Activated CD4-positive, alpha-beta T cell treated with anti-CD3 and anti-CD28 coated beads for 36 hours (primary cell): ENCODE results near the gene ACOT8. TPM values are rescaled to one million over a fixed set of nuclear protein-coding genes. Genes with fewer than 3 reads are reported as not detected.

Experiments used
- ATAC-seq: fragments of 200-7000 bp; cut with Tn5 transposase; one replicate; pipeline ENCODE4 v1.10.0; 2021; ENCODE audit warnings: mild to moderate bottlenecking, moderate library complexity
- CTCF ChIA-PET: fragments of 350-600 bp; sonication (Branson Sonifier 250); formaldehyde crosslinking; loops from one replicate; lab custom pipeline; 2021; ENCODE audit warnings: antibody characterized with exemption; lab: Charles Lee
- POLR2A ChIA-PET: fragments of 350-600 bp; sonication (Branson Sonifier 250); formaldehyde crosslinking; loops from one replicate; lab custom pipeline; 2021; ENCODE audit warnings: antibody characterized with exemption, inconsistent platforms; lab: Charles Lee
- DNase-seq: peaks from one replicate; pipeline ENCODE4 v3.0.0-alpha.2; 2020
- H3K27ac Mint-ChIP-seq: one replicate; pipeline ENCODE4 v1.8.0; 2021; ENCODE audit warnings: mixed read lengths
- H3K27me3 Mint-ChIP-seq: one replicate; pipeline ENCODE4 v1.8.0; 2021; ENCODE audit warnings: mixed read lengths
- H3K36me3 Mint-ChIP-seq: one replicate; pipeline ENCODE4 v1.8.0; 2021; ENCODE audit warnings: low read depth, mixed read lengths
- H3K4me1 Mint-ChIP-seq: one replicate; pipeline ENCODE4 v1.8.0; 2021; ENCODE audit warnings: mixed read lengths
- H3K4me3 Mint-ChIP-seq: one replicate; pipeline ENCODE4 v1.8.0; 2021; ENCODE audit warnings: mild to moderate bottlenecking, moderate library complexity, mixed read lengths
- H3K9me3 Mint-ChIP-seq: one replicate; pipeline ENCODE4 v1.8.0; 2021; ENCODE audit warnings: low read depth, mixed read lengths
- intact Hi-C, 2 experiments: fragments of 100-400 bp; cut with DNase I in 1 of 2; cut with micrococcal nuclease in 1 of 2; formaldehyde crosslinking; loops; one replicate each; pipeline versions ENCODE4 v1.14.2 to v1.15.1; 2022 to 2024; cut with DNase I, micrococcal nuclease
- total RNA-seq, 2 experiments: library from RNA; stranded (reverse); gene quantifications; one replicate each; pipeline ENCODE4 v1.2.3, GENCODE V29; 2021

ACOT8 gene
- total RNA-seq, 2 experiments from 2014 or later = 21.9 to 22.6 TPM

DNA sequence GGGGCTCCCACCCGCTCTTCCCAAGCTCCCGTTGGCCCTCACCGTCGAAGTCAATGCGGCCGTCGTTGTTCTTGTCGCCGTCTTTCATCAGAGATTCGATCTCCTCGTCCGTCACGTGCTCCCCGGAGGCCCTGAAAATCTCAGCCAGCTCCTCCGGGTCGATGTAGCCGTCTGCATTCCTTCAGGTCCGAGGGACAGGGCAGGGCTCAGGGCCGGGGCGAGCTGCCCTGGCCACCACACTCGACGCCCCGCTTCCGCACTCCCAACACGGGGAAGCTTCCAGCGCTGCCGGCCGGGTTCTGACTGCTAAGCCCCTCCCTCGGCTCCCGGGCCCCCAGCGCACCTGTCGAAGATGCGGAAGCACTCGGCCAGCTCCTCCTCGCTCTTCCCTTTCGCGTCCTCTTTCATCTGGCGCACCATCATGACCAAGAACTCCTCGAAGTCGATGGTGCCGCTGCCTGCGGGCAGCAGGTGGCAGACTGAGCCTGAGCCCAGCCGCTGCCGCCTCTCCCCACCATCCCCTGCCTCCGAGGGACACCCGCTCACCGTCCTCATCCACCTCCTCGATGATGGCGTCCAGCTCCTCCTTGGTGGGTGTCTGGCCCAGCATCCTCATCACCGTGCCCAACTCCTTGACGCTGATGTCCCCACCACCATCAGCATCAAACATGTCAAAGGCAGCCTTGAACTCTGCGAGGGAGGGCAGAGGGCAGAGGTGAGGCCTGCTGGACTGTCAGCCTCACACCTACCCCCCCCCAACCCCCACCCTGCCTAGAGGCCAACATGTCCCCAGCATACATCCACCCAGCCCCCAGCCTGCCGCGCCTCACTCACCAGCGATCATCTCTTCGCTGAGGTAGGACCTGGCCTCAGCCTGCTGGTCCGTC is 33.0 kb downstream of the ACOT8 start:
- ChIA-PET POLR2A (interaction anchor here (0.6 to 1.3 kb wide), 2 partner anchors 66 to 124 kb away, joined by 3 read pairs; no protein-coding TSS in a partner anchor), CTCF (interaction anchor here (0.6 to 1.5 kb wide), 16 partner anchors 8 to 242 kb away, joined by 3 to 6 read pairs (median 3); partner anchors contain the start of genes ZNF335 and ZSWIM1)
- DNase-seq (peak; percentile 77), ATAC-seq (peak; percentile 90)
- Mint-ChIP-seq H3K4me3 (peak overlapping the region; percentile 54), H3K4me1 (peaks cover 9% of the 10 kb centered on the region), H3K36me3 (no peaks in the 10 kb centered on the region), H3K27me3 (peaks cover 33% of the 10 kb centered on the region), H3K27ac (peak overlapping the region; percentile 61), H3K9me3 (no peaks in the 10 kb centered on the region)
- intact Hi-C loops = loop anchor here in 1 of 2 experiments (1.0 to 5.0 kb wide), 2 partner anchors 139 to 188 kb away; no protein-coding TSS in a partner anchor

DNA sequence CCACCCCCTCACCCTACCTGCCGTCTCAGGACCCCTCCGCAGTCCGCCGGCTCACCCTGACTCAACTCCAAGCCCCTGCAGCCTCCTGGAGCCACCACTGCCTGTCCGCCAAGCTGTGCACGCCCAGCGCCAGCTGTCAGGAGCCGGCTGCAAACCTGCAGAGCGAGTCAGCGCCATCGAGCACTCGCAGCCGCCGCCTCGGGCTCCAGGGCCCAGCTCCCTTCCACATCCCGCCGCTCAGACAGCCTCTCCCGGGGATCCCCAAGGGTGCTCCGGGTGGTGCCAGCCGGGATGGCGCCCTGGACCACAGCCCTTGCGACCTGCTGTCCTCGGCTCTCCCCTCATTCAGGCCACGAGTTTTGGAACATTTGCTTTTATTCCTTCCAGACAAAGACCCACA is 34.3 kb downstream of the ACOT8 start:
- ChIA-PET CTCF (interaction anchor here (0.8 to 1.8 kb wide), 5 partner anchors 9 to 192 kb away, joined by 3 to 7 read pairs (median 4); no protein-coding TSS in a partner anchor), POLR2A (interaction anchor here (0.6 to 0.9 kb wide), 2 partner anchors 10 to 143 kb away, joined by 3 to 11 read pairs; no protein-coding TSS in a partner anchor)

DNA sequence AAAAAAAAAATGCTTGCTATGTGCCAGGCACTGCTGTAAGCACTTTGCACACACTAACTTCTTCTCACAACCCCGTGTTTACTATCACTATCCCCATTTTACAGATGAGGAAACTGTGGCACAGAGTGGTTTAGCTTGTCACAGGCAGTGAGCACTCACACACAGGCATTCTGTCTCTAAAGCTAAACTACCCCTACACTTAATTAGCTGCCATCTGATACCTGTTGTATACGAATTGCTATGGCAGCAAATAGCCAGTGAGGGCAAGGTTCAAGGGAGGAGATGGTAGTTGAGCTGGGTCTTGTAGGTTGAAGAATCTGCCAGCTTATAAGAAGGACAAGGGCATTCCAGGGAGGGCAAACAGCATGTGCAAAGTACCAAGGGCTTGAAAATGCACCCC is 35.2 kb downstream of the ACOT8 start:
- Mint-ChIP-seq H3K36me3 (peaks cover 2% of the 10 kb centered on the region), H3K27ac (no peak overlapping the region), H3K4me3 (no peak overlapping the region), H3K4me1 (peaks cover 9% of the 10 kb centered on the region), H3K27me3 (peaks cover 29% of the 10 kb centered on the region), H3K9me3 (no peaks in the 10 kb centered on the region)
- ATAC-seq (no peak), DNase-seq (no peak)
- ChIA-PET POLR2A (no interaction called here), CTCF (interaction anchor here (0.6 to 1.8 kb wide), 5 partner anchors 8 to 193 kb away, joined by 3 to 7 read pairs (median 4); no protein-coding TSS in a partner anchor)
- intact Hi-C loops = loop anchor here in 1 of 2 experiments (5.0 kb wide), 1 partner anchor 190 kb away; no protein-coding TSS in a partner anchor

More for the DNA sequence above, 34.3 kb downstream of the ACOT8 start:
- DNase-seq (peak; percentile 35), ATAC-seq (peak; percentile 28)
- no peaks in the 10 kb centered on the region for H3K9me3 Mint-ChIP-seq
- H3K27me3 Mint-ChIP-seq = peaks cover 29% of the 10 kb centered on the region
- H3K4me3 Mint-ChIP-seq = no peak overlapping the region
- intact Hi-C loops = loop anchor here in 1 of 2 experiments (5.0 kb wide), 1 partner anchor 189 kb away; no protein-coding TSS in a partner anchor
- H3K36me3 Mint-ChIP-seq = no peaks in the 10 kb centered on the region
- peaks cover 9% of the 10 kb centered on the region for H3K4me1 Mint-ChIP-seq
- no peak overlapping the region for H3K27ac Mint-ChIP-seq

DNA sequence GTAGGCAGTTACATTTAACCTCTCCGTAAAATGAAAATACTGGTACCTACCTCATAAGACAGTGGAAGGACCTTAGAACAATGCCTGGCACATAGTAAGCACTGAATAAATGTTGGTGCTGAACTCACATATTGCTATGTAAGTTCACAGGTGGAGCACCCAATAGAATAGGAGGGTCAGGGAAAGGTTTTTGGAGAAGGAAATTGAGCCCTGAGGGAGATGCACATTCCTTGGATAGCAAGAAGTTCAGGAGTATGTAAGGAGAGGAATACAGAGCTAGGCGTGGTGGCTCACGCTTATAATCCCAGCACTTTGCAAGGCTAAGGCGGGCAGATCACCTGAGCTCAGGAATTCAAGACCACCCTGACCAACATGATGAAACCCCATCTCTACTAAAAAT is 37.7 kb downstream of the ACOT8 start:
- no peak for ATAC-seq
- H3K36me3 Mint-ChIP-seq = peaks cover 20% of the 10 kb centered on the region

DNA sequence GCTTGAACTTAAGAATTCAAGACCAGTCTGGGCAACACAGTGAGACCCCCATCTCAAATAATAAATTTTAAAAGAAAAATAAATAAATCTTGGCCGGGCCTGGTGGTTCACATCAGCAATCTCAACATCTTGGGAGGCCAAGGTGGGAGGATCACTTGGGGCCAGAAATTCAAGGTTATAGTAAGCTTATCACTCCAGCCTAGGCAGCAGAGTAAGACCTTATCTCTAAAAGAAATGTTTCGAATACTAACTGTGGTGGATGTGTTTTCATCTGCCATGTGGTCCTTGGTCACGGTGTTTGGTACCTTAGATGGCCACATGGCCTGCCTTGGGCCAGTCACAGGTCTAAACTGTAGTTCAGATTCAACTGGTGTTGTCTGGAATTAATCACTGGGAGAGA is 39.0 kb downstream of the ACOT8 start:
- CTCF ChIA-PET = no interaction called here
- peaks cover 14% of the 10 kb centered on the region for H3K27me3 Mint-ChIP-seq

More for the DNA sequence above, 37.7 kb downstream of the ACOT8 start:
- peaks cover 26% of the 10 kb centered on the region for H3K27me3 Mint-ChIP-seq
- intact Hi-C loops = no loop called here
- no peaks in the 10 kb centered on the region for H3K9me3 Mint-ChIP-seq
- CTCF ChIA-PET = no interaction called here
- peaks cover 12% of the 10 kb centered on the region for H3K4me1 Mint-ChIP-seq
- H3K27ac Mint-ChIP-seq = no peak overlapping the region
- no peak overlapping the region for H3K4me3 Mint-ChIP-seq
- DNase-seq = no peak
- POLR2A ChIA-PET = interaction anchor here (0.7 kb wide), 1 partner anchor 115 kb away, joined by 4 read pairs; no protein-coding TSS in a partner anchor

DNA sequence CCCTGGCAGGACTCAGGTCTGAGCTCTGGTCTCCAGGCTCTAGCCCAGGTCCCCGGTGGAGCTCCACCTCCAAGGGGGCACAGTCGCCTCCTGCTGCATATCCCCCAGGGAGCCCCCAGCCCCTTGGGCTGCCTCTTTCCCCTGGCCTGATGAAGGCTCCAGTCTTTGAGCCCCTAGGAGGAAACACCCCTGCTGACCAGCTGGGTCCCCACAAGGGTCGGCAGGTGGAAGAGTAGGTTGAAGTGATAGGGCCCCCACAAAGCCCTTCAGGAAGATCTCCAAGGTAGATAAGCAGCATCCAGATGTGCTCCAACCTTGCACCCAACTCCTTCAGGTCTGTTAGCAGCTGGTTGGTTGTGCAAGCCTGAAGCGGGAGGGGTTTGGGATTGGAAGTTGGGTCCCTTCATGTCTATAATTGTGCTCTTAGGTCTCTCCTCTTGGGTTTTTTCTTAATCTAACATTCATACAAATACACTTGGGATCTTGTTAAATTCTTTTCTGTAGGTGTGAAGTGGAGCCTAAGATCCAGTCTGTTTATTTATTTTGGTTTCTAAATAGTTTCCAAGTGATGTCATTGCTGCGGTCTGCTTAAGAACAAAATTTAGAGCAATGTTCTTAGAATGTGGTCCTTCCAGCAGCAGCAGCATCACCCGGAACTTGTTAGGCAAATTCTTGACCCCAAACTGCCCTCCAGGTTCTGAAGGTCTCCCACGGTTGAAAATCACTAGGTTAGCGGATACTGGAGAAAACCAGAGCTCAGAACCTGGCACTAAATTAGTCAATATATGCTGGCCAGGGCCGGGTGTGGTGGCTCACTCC is 39.6 kb downstream of the ACOT8 start:
- ATAC-seq (no peak), DNase-seq (no peak)
- H3K27ac Mint-ChIP-seq = no peak overlapping the region
- no peak overlapping the region for H3K4me3 Mint-ChIP-seq
- peaks cover 11% of the 10 kb centered on the region for H3K27me3 Mint-ChIP-seq
- no peaks in the 10 kb centered on the region for H3K9me3 Mint-ChIP-seq
- CTCF ChIA-PET = interaction anchor here (1.3 kb wide), 2 partner anchors 8 to 38 kb away, joined by 3 read pairs; no protein-coding TSS in a partner anchor
- POLR2A ChIA-PET = interaction anchor here (0.6 to 0.9 kb wide), 3 partner anchors 33 to 133 kb away, joined by 3 read pairs; no protein-coding TSS in a partner anchor
- peaks cover 13% of the 10 kb centered on the region for H3K4me1 Mint-ChIP-seq
- intact Hi-C loops = no loop called here
- peaks cover 36% of the 10 kb centered on the region for H3K36me3 Mint-ChIP-seq

More for the DNA sequence above, 39.0 kb downstream of the ACOT8 start:
- Mint-ChIP-seq H3K36me3 (peaks cover 30% of the 10 kb centered on the region), H3K4me3 (no peak overlapping the region), H3K27ac (no peak overlapping the region), H3K9me3 (no peaks in the 10 kb centered on the region), H3K4me1 (peaks cover 7% of the 10 kb centered on the region)
- intact Hi-C loops = no loop called here
- ATAC-seq = no peak
- POLR2A ChIA-PET = no interaction called here
- no peak for DNase-seq

DNA sequence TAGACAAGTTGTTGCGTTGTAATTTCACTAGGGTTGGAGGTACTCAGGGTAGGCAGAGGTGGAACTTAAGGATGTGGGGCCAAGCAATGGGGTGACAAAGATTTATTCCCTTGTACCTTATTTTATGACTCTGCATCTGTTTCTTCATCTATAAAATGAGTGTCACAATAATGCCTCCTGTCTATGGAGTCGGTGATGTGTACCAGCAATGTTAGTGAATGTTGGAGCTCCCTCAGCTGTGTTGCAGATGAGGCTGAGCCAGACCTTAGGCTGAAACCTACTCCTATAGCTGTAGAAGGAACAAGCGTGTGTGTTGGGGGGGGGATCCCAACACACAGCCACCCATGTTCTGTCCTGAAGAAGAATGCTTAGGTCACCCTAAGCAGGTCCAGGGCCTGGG is 40.2 kb downstream of the ACOT8 start:
- no peak for DNase-seq
- Mint-ChIP-seq H3K36me3 (peaks cover 39% of the 10 kb centered on the region), H3K27ac (no peak overlapping the region), H3K27me3 (peaks cover 6% of the 10 kb centered on the region), H3K4me1 (peaks cover 16% of the 10 kb centered on the region), H3K4me3 (no peak overlapping the region), H3K9me3 (no peaks in the 10 kb centered on the region)
- CTCF ChIA-PET = interaction anchor here (1.3 kb wide), 2 partner anchors 9 to 39 kb away, joined by 3 read pairs; no protein-coding TSS in a partner anchor
- intact Hi-C loops = no loop called here
- POLR2A ChIA-PET = interaction anchor here (0.6 to 0.9 kb wide), 4 partner anchors 34 to 134 kb away, joined by 3 read pairs; no protein-coding TSS in a partner anchor
- ATAC-seq = no peak

DNA sequence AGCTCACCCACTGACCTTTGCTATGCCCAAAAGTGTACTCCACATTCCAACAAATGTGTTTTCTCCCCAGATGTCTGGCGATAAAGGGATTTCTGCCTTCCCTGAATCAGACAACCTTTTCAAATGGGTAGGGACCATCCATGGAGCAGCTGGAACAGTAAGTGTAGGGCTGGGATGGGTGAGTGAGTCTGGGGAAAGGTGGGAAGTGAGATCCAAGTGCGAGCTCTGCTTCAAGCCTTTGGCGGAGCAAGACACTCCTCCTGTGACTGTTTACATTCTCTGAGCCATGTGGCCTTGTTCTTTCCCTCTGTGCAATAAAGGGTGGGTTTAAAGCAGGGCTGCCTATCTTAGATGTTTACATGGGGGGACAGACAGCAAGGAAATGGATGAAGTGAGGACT is 42.9 kb downstream of the ACOT8 start:
- peaks cover 60% of the 10 kb centered on the region for H3K36me3 Mint-ChIP-seq
- no peak overlapping the region for H3K4me3 Mint-ChIP-seq
- no peaks in the 10 kb centered on the region for H3K9me3 Mint-ChIP-seq
- DNase-seq = no peak
- no peak for ATAC-seq
- intact Hi-C loops = no loop called here
- POLR2A ChIA-PET = interaction anchor here (2.1 kb wide), 1 partner anchor 77 kb away, joined by 5 read pairs; the partner anchor contains the start of genes CTSA and NEURL2
- no peaks in the 10 kb centered on the region for H3K27me3 Mint-ChIP-seq
- H3K27ac Mint-ChIP-seq = no peak overlapping the region
- CTCF ChIA-PET = interaction anchor here (0.7 to 1.6 kb wide), 3 partner anchors 8 to 156 kb away, joined by 3 to 4 read pairs (median 4); no protein-coding TSS in a partner anchor
- H3K4me1 Mint-ChIP-seq = peaks cover 21% of the 10 kb centered on the region

DNA sequence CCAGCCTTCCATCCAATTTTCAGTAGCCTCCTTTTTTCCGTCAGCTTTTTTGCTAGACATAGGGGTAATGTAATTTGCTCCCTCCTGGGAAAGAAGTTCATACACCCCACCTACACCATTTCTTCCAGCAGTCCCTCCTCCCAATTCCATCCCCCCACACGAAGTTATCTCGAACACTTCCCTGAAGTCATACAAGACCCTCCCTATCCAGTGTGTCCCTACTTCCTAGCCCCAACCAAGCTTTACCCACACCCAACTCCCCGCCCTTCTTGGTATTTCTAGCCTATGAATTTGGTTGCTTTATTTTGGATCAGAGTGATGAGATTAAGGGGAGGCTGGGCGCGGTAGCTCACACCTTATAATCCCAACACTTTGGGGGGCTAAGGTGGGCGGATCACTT is 43.7 kb downstream of the ACOT8 start:
- Mint-ChIP-seq H3K4me3 (peak overlapping the region; percentile 99), H3K4me1 (peaks cover 21% of the 10 kb centered on the region), H3K36me3 (peaks cover 62% of the 10 kb centered on the region), H3K27me3 (no peaks in the 10 kb centered on the region), H3K27ac (peak overlapping the region; percentile 88), H3K9me3 (no peaks in the 10 kb centered on the region)
- ChIA-PET CTCF (interaction anchor here (0.6 to 1.6 kb wide), 8 partner anchors 9 to 776 kb away, joined by 3 to 8 read pairs (median 4); no protein-coding TSS in a partner anchor), POLR2A (interaction anchor here (0.5 to 2.1 kb wide), 8 partner anchors 9 to 257 kb away, joined by 3 to 5 read pairs (median 3); partner anchors contain the start of genes CTSA and NEURL2)
- ATAC-seq (no peak), DNase-seq (no peak)
- intact Hi-C loops = loop anchor here (2.0 kb wide), 3 partner anchors 77 to 275 kb away; partner anchors contain the start of genes CTSA (in 2 of the 2), NEURL2 (in 2 of the 2), NCOA5 (in 1 of the 2) and PCIF1 (in 1 of the 2)

DNA sequence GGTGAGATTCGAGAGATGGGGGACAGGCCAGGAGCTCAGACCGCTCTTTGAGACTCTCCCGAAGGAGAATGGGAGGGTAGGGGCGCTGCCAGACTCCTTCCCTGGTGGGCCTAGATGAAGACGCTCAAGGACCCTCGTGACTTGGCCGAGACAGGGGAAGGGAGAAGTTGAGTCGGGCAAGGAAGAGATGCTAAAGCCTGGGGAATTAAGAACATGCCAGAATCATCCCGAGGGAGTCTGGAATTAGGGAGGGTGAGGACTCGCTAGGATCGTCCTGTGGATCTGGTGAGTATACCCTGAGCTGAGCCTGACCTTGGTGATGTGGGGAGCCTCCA is 44.2 kb downstream of the ACOT8 start:
- peaks cover 62% of the 10 kb centered on the region for H3K36me3 Mint-ChIP-seq
- CTCF ChIA-PET = interaction anchor here (0.6 to 1.6 kb wide), 6 partner anchors 9 to 776 kb away, joined by 3 to 8 read pairs (median 4); no protein-coding TSS in a partner anchor

More for the DNA sequence above, 44.2 kb downstream of the ACOT8 start:
- POLR2A ChIA-PET = interaction anchor here (0.7 to 2.1 kb wide), 4 partner anchors 10 to 258 kb away, joined by 3 to 5 read pairs (median 4); partner anchors contain the start of genes CTSA and NEURL2
- intact Hi-C loops = loop anchor here (2.0 kb wide), 3 partner anchors 78 to 276 kb away; partner anchors contain the start of genes CTSA (in 2 of the 2), NEURL2 (in 2 of the 2), NCOA5 (in 1 of the 2) and PCIF1 (in 1 of the 2)
- Mint-ChIP-seq H3K27ac (peak overlapping the region; percentile 88), H3K4me3 (peak overlapping the region; percentile 99), H3K9me3 (no peaks in the 10 kb centered on the region), H3K27me3 (no peaks in the 10 kb centered on the region), H3K4me1 (peaks cover 21% of the 10 kb centered on the region)
- DNase-seq = no peak
- no peak for ATAC-seq
